ENCODE data around the gene USP20. TPM values are rescaled to one million over a fixed set of nuclear protein-coding genes. Genes with fewer than 3 reads are reported as not detected.

The USP20 gene
- total and polyA plus RNA-seq, 2 donors (not counting 3 experiments of a cell fraction or from before 2014, with no cell fraction given) = 13.4 to 25.9 TPM

DNA sequence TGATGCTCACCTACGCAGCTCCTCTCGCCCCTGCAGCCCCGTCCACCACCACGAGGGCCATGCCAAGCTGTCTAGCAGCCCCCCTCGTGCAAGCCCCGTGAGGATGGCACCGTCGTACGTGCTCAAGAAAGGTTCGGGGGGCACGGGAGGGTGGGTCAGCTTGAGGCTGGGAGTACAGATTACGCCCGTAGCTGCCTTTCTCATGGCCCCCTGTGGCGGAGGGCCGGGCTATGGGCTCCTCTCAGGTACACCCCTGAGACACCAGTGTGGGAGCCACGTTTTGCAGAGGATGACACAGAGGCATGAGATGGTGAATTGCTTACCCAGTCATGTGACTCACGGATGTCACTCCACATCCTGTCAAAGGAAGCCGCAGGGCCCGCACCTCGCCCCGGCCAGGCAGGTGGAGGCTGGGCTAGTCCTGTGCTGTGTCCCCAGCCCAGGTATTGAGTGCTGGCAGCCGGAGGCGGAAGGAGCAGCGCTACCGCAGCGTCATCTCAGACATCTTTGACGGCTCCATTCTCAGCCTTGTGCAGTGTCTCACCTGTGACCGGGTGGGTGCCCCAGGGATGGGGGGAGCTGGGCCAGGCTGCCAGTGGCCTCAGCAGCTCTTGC, 33.7 kb downstream of the USP20 start:
- intact Hi-C loops (cut with micrococcal nuclease) = no loop called here
- BruUV-seq (replicated peaks) = no TSS peak
- no peak overlapping the region for H2AFZ ChIP-seq (ENCODE audit: low read depth, low read length)
- H3K36me3 ChIP-seq (ENCODE audit: control insufficient read depth in 2 of 2, extremely low read depth in 1 of 2, insufficient read depth in 2 of 2, low read length in 2 of 2) = peaks cover 0 to 6% of the 10 kb centered on the region in 2 experiments
- no peaks in the 10 kb centered on the region for H4K20me1 ChIP-seq (replicated peaks; ENCODE audit: control insufficient read depth, extremely low read depth, insufficient read depth, low read length)
- no peaks in the 10 kb centered on the region for H3K4me1 ChIP-seq (ENCODE audit: control insufficient read depth, extremely low read depth, insufficient read depth, low read length)
- CTCF ChIA-PET = interaction anchor here (0.9 kb wide), 1 partner anchor 238 kb away, joined by 3 read pairs; no protein-coding TSS in a partner anchor
- no peak overlapping the region for H3K27ac ChIP-seq (ENCODE audit: insufficient read depth, low read depth, low read length)
- FAIRE-seq (no peak), DNase-seq (ENCODE audit: low read depth, low spot score) (no peak)
- POLR2A ChIA-PET = no interaction called here
- H3K9ac ChIP-seq (replicated peaks; ENCODE audit: extremely low read depth, insufficient read depth, low read length) = no peak overlapping the region
- no peak overlapping the region for H3K4me3 ChIP-seq (replicated peaks in 1 of 3; ENCODE audit: insufficient read depth in 1 of 3, low read depth in 1 of 3, low read length in 3 of 3)
- H3K4me2 ChIP-seq (ENCODE audit: insufficient read depth, low read length) = no peak overlapping the region
- H3K9me3 ChIP-seq (replicated peaks; ENCODE audit: control insufficient read depth, insufficient read depth, low read length) = no peaks in the 10 kb centered on the region
- dilution Hi-C loops (cut with MboI; ENCODE audit: extremely low pct_ligation_motif_present, low sequenced_read_pairs) = no loop called here
- TF ChIP-seq JUN (IDR thresholded peaks at IDR 0.05; ENCODE audit: borderline replicate concordance, insufficient read depth, insufficient read length, low read depth) = no peak
- no peak for TF ChIP-seq EZH2 (IDR thresholded peaks at IDR 0.05; ENCODE audit: borderline replicate concordance, low read depth, low read length, severe bottlenecking)
- no peak for TF ChIP-seq GATA2 (IDR thresholded peaks at IDR 0.05; ENCODE audit: insufficient read depth, insufficient read length, low read depth, low read length)
- TF ChIP-seq MAX (IDR thresholded peaks at IDR 0.05; ENCODE audit: insufficient read depth, insufficient read length) = no peak
- TF ChIP-seq FOS (IDR thresholded peaks at IDR 0.05; ENCODE audit: borderline replicate concordance, insufficient read depth, low read length) = no peak
- TF ChIP-seq POLR2AphosphoS5 (IDR thresholded peaks at IDR 0.05; ENCODE audit: insufficient read depth, low read depth, low read length) = no peak
- TF ChIP-seq, protein P1, sequence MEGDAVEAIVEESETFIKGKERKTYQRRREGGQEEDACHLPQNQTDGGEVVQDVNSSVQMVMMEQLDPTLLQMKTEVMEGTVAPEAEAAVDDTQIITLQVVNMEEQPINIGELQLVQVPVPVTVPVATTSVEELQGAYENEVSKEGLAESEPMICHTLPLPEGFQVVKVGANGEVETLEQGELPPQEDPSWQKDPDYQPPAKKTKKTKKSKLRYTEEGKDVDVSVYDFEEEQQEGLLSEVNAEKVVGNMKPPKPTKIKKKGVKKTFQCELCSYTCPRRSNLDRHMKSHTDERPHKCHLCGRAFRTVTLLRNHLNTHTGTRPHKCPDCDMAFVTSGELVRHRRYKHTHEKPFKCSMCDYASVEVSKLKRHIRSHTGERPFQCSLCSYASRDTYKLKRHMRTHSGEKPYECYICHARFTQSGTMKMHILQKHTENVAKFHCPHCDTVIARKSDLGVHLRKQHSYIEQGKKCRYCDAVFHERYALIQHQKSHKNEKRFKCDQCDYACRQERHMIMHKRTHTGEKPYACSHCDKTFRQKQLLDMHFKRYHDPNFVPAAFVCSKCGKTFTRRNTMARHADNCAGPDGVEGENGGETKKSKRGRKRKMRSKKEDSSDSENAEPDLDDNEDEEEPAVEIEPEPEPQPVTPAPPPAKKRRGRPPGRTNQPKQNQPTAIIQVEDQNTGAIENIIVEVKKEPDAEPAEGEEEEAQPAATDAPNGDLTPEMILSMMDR (IDR thresholded peaks at IDR 0.05; ENCODE audit: extremely low read depth in 1 of 2, insufficient read depth in 1 of 2, low read depth in 1 of 2, low read length in 2 of 2) = no peak
- no peak for TF ChIP-seq MYC (IDR thresholded peaks at IDR 0.05; ENCODE audit: low read depth, low read length)
- TF ChIP-seq POLR2A (IDR thresholded peaks at IDR 0.05; ENCODE audit: low read depth, low read length) = no peak
- no peaks in the 10 kb centered on the region for H3K27me3 ChIP-seq (ENCODE audit: control insufficient read depth in 2 of 2, insufficient read depth in 2 of 2, low read length in 2 of 2)
- no peaks in the 10 kb centered on the region for H3K79me2 ChIP-seq (ENCODE audit: control insufficient read depth, insufficient read depth, low read length)
- no peaks in the 10 kb centered on the region for H3K9me1 ChIP-seq (replicated peaks; ENCODE audit: control insufficient read depth, extremely low read depth, insufficient read depth, low read length)
